Progenitor cell of endocrine pancreas (in vitro differentiated cells): Measurements from ENCODE around the gene ATOH8. TPM values are rescaled to one million over a fixed set of nuclear protein-coding genes. Genes with fewer than 3 reads are reported as not detected.

Source experiments
- DNase-seq: peaks from one replicate; pipeline ENCODE4 v3.0.0; 2021; ENCODE audit warnings: low spot score; ENCODE audit not compliant: unreplicated experiment
- H3K27ac Mint-ChIP-seq: 2 replicates; pipeline ENCODE4 v1.8.0; 2021; ENCODE audit warnings: mild to moderate bottlenecking, moderate library complexity, mixed read lengths
- H3K27me3 Mint-ChIP-seq: 2 replicates; pipeline ENCODE4 v1.8.0; 2021; ENCODE audit warnings: mixed read lengths
- H3K36me3 Mint-ChIP-seq: 2 replicates; pipeline ENCODE4 v1.8.0; 2022; ENCODE audit warnings: mixed read lengths; ENCODE audit not compliant: insufficient read depth
- H3K4me1 Mint-ChIP-seq: 2 replicates; pipeline ENCODE4 v1.8.0; 2021; ENCODE audit warnings: low read depth, mixed read lengths
- H3K4me3 Mint-ChIP-seq: 2 replicates; pipeline ENCODE4 v1.8.0; 2021; ENCODE audit warnings: low read depth, mild to moderate bottlenecking, moderate library complexity, mixed read lengths
- H3K9me3 Mint-ChIP-seq: 2 replicates; pipeline ENCODE4 v1.8.0; 2021; ENCODE audit warnings: low read depth, mixed read lengths
- CTCF ChIP-seq: fragments of 200-600 bp; sonication (generic); IDR thresholded peaks from one replicate; pipeline ENCODE4 v1.5.0; 2021; ENCODE audit warnings: antibody characterized with exemption, mild to moderate bottlenecking; ENCODE audit not compliant: unreplicated experiment
- long read RNA-seq: library from polyadenylated mRNA; unstranded; transcript quantifications from one replicate; pipeline ENCODE4 v2.0.0, GENCODE V29; 2020
- total RNA-seq: library from RNA; stranded (reverse); gene quantifications from 2 replicates; pipeline ENCODE4 v1.2.1, GENCODE V29; 2021

ATOH8 gene
- 1.3 and 1.7 TPM in 2 replicates for total RNA-seq
- long read RNA-seq = 0 reads

- H3K4me3 Mint-ChIP-seq = peak within 1 kb of the TSS; percentile 80
- H3K9me3 Mint-ChIP-seq = no peaks in the 10 kb centered on the region
- H3K36me3 Mint-ChIP-seq = no peaks in the 10 kb centered on the region
- peak within 1 kb of the TSS; percentile 80 for H3K27ac Mint-ChIP-seq
- peaks cover 74% of the 10 kb centered on the region for H3K27me3 Mint-ChIP-seq
- H3K4me1 Mint-ChIP-seq = peaks cover 8% of the 10 kb centered on the region
- TF ChIP-seq CTCF = no peak
- no peak for DNase-seq
These were observed at the start of gene ATOH8 for GRCh38 chr2:85753525-85754312. Gene ATOH8, plus strand, starts transcription at chr2:85753991. Its CDS starts 199 bp downstream, at chr2:85754190.

GRCh38 chr2:85704038-85704437 is 49.8 kb upstream of the ATOH8 start:
- Mint-ChIP-seq H3K9me3 (no peaks in the 10 kb centered on the region), H3K4me3 (no peak overlapping the region)

GRCh38 chr2:85704800-85705679 is 48.8 kb upstream of the ATOH8 start:
- Mint-ChIP-seq H3K36me3 (no peaks in the 10 kb centered on the region), H3K4me1 (peaks cover 3% of the 10 kb centered on the region), H3K27me3 (peaks cover 46% of the 10 kb centered on the region), H3K4me3 (no peak overlapping the region), H3K9me3 (no peaks in the 10 kb centered on the region), H3K27ac (no peak overlapping the region)
- DNase-seq = no peak
- no peak for TF ChIP-seq CTCF

More at GRCh38 chr2:85704038-85704437, 49.8 kb upstream of the ATOH8 start:
- peaks cover 3% of the 10 kb centered on the region for H3K4me1 Mint-ChIP-seq
- DNase-seq = no peak
- TF ChIP-seq CTCF = no peak
- H3K27ac Mint-ChIP-seq = no peak overlapping the region
- peaks cover 45% of the 10 kb centered on the region for H3K27me3 Mint-ChIP-seq
- H3K36me3 Mint-ChIP-seq = no peaks in the 10 kb centered on the region

- Mint-ChIP-seq H3K4me1 (peaks cover 6% of the 10 kb centered on the region), H3K27ac (no peak overlapping the region), H3K27me3 (peaks cover 49% of the 10 kb centered on the region), H3K36me3 (no peaks in the 10 kb centered on the region), H3K4me3 (no peak overlapping the region), H3K9me3 (no peaks in the 10 kb centered on the region)
- no peak for DNase-seq
- no peak for TF ChIP-seq CTCF
These were observed 48.1 kb upstream of the ATOH8 start for GRCh38 chr2:85705680-85706039.

GRCh38 chr2:85706063-85706462 is 47.7 kb upstream of the ATOH8 start:
- Mint-ChIP-seq H3K9me3 (no peaks in the 10 kb centered on the region), H3K36me3 (no peaks in the 10 kb centered on the region), H3K4me3 (no peak overlapping the region), H3K27ac (no peak overlapping the region), H3K27me3 (peaks cover 50% of the 10 kb centered on the region), H3K4me1 (peaks cover 8% of the 10 kb centered on the region)
- TF ChIP-seq CTCF = no peak
- no peak for DNase-seq
